ENCODE results near the gene ADRB1. TPM values are rescaled to one million over a fixed set of nuclear protein-coding genes. Genes with fewer than 3 reads are reported as not detected.

The ADRB1 gene
- not detected for polyA plus RNA-seq (2013, experiment 1 of 4)
- not detected for polyA plus RNA-seq (2013, experiment 2 of 4)
- not detected for polyA plus RNA-seq (2013, experiment 3 of 4)
- polyA plus RNA-seq (2013, experiment 4 of 4): not detected

GRCh38 chr10:114043532-114044246 is at the start of gene ADRB1:
Gene ADRB1, plus strand, starts transcription at chr10:114043866. Its CDS starts 267 bp downstream, at chr10:114044133.
- Histone ChIP-seq H3K4me3 (ENCODE audit: insufficient read depth, low read depth, low read length) (peak within 1 kb of the TSS; percentile 36), H3K27me3 (ENCODE audit: control insufficient read depth, insufficient read depth, low read length, poor library complexity, severe bottlenecking) (peaks cover 96% of the 10 kb centered on the region), H3K4me1 (ENCODE audit: control insufficient read depth, insufficient read depth, low read length) (peaks cover 3% of the 10 kb centered on the region), H3K9me3 (ENCODE audit: control insufficient read depth, low read length) (no peaks in the 10 kb centered on the region), H3K27ac (ENCODE audit: insufficient read depth, low read depth, low read length, poor library complexity, severe bottlenecking) (no peak within 1 kb of the TSS), H3K36me3 (ENCODE audit: control insufficient read depth, insufficient read depth, low read length) (no peaks in the 10 kb centered on the region)
- WGBS, 2 experiments: 1% methylated on average over 90 of the region's 90 CpGs

- Histone ChIP-seq H3K4me3 (ENCODE audit: insufficient read depth, low read depth, low read length) (no peak overlapping the region), H3K27ac (ENCODE audit: insufficient read depth, low read depth, low read length, poor library complexity, severe bottlenecking) (no peak overlapping the region), H3K36me3 (ENCODE audit: control insufficient read depth, insufficient read depth, low read length) (no peaks in the 10 kb centered on the region), H3K9me3 (ENCODE audit: control insufficient read depth, low read length) (no peaks in the 10 kb centered on the region), H3K4me1 (ENCODE audit: control insufficient read depth, insufficient read depth, low read length) (no peaks in the 10 kb centered on the region), H3K27me3 (ENCODE audit: control insufficient read depth, insufficient read depth, low read length, poor library complexity, severe bottlenecking) (no peaks in the 10 kb centered on the region)
- 94 to 100% methylated on average over 2 of the region's 2 CpGs for WGBS, 2 experiments
These were observed 48.5 kb upstream of the ADRB1 start for GRCh38 chr10:113995201-113995600.

GRCh38 chr10:113997428-113997827 is 46.2 kb upstream of the ADRB1 start:
- no peaks in the 10 kb centered on the region for H3K9me3 ChIP-seq (ENCODE audit: control insufficient read depth, low read length)
- no peak overlapping the region for H3K4me3 ChIP-seq (ENCODE audit: insufficient read depth, low read depth, low read length)
- no peaks in the 10 kb centered on the region for H3K4me1 ChIP-seq (ENCODE audit: control insufficient read depth, insufficient read depth, low read length)
- 76 to 78% methylated on average over 8 of the region's 8 CpGs for whole genome bisulfite sequencing, 2 experiments
- H3K27ac ChIP-seq (ENCODE audit: insufficient read depth, low read depth, low read length, poor library complexity, severe bottlenecking): no peak overlapping the region
- no peaks in the 10 kb centered on the region for H3K27me3 ChIP-seq (ENCODE audit: control insufficient read depth, insufficient read depth, low read length, poor library complexity, severe bottlenecking)
- H3K36me3 ChIP-seq (ENCODE audit: control insufficient read depth, insufficient read depth, low read length): no peaks in the 10 kb centered on the region

- Histone ChIP-seq H3K27ac (ENCODE audit: insufficient read depth, low read depth, low read length, poor library complexity, severe bottlenecking) (no peak overlapping the region), H3K4me3 (ENCODE audit: insufficient read depth, low read depth, low read length) (no peak overlapping the region), H3K9me3 (ENCODE audit: control insufficient read depth, low read length) (no peaks in the 10 kb centered on the region), H3K27me3 (ENCODE audit: control insufficient read depth, insufficient read depth, low read length, poor library complexity, severe bottlenecking) (no peaks in the 10 kb centered on the region), H3K36me3 (ENCODE audit: control insufficient read depth, insufficient read depth, low read length) (no peaks in the 10 kb centered on the region), H3K4me1 (ENCODE audit: control insufficient read depth, insufficient read depth, low read length) (no peaks in the 10 kb centered on the region)
- WGBS, 2 experiments: 93 to 95% methylated on average over 5 of the region's 5 CpGs
These were observed 44.1 kb upstream of the ADRB1 start for GRCh38 chr10:113999531-113999930.

- 94 to 95% methylated on average over 6 of the region's 6 CpGs for WGBS, 2 experiments
- H3K36me3 ChIP-seq (ENCODE audit: control insufficient read depth, insufficient read depth, low read length): no peaks in the 10 kb centered on the region
- H3K4me3 ChIP-seq (ENCODE audit: insufficient read depth, low read depth, low read length): no peak overlapping the region
- H3K27ac ChIP-seq (ENCODE audit: insufficient read depth, low read depth, low read length, poor library complexity, severe bottlenecking): no peak overlapping the region
- no peaks in the 10 kb centered on the region for H3K4me1 ChIP-seq (ENCODE audit: control insufficient read depth, insufficient read depth, low read length)
- H3K9me3 ChIP-seq (ENCODE audit: control insufficient read depth, low read length): no peaks in the 10 kb centered on the region
- H3K27me3 ChIP-seq (ENCODE audit: control insufficient read depth, insufficient read depth, low read length, poor library complexity, severe bottlenecking): no peaks in the 10 kb centered on the region
These were observed 43.1 kb upstream of the ADRB1 start for GRCh38 chr10:114000457-114001010.

GRCh38 chr10:114002422-114002821 is 41.2 kb upstream of the ADRB1 start:
- Histone ChIP-seq H3K4me3 (ENCODE audit: insufficient read depth, low read depth, low read length) (no peak overlapping the region), H3K4me1 (ENCODE audit: control insufficient read depth, insufficient read depth, low read length) (no peaks in the 10 kb centered on the region), H3K9me3 (ENCODE audit: control insufficient read depth, low read length) (no peaks in the 10 kb centered on the region), H3K36me3 (ENCODE audit: control insufficient read depth, insufficient read depth, low read length) (no peaks in the 10 kb centered on the region), H3K27me3 (ENCODE audit: control insufficient read depth, insufficient read depth, low read length, poor library complexity, severe bottlenecking) (no peaks in the 10 kb centered on the region), H3K27ac (ENCODE audit: insufficient read depth, low read depth, low read length, poor library complexity, severe bottlenecking) (no peak overlapping the region)
- 79 to 81% methylated on average over 7 of the region's 7 CpGs for WGBS, 2 experiments

GRCh38 chr10:114003161-114003941 is 40.3 kb upstream of the ADRB1 start:
- WGBS, 2 experiments: 89 to 91% methylated on average over 8 to 9 of the region's 9 CpGs
- Histone ChIP-seq H3K4me3 (ENCODE audit: insufficient read depth, low read depth, low read length) (no peak overlapping the region), H3K27me3 (ENCODE audit: control insufficient read depth, insufficient read depth, low read length, poor library complexity, severe bottlenecking) (no peaks in the 10 kb centered on the region), H3K4me1 (ENCODE audit: control insufficient read depth, insufficient read depth, low read length) (no peaks in the 10 kb centered on the region), H3K36me3 (ENCODE audit: control insufficient read depth, insufficient read depth, low read length) (no peaks in the 10 kb centered on the region), H3K27ac (ENCODE audit: insufficient read depth, low read depth, low read length, poor library complexity, severe bottlenecking) (no peak overlapping the region), H3K9me3 (ENCODE audit: control insufficient read depth, low read length) (no peaks in the 10 kb centered on the region)

GRCh38 chr10:114009281-114009996 is 34.2 kb upstream of the ADRB1 start:
- Histone ChIP-seq H3K9me3 (ENCODE audit: control insufficient read depth, low read length) (no peaks in the 10 kb centered on the region), H3K27me3 (ENCODE audit: control insufficient read depth, insufficient read depth, low read length, poor library complexity, severe bottlenecking) (no peaks in the 10 kb centered on the region), H3K4me1 (ENCODE audit: control insufficient read depth, insufficient read depth, low read length) (no peaks in the 10 kb centered on the region), H3K4me3 (ENCODE audit: insufficient read depth, low read depth, low read length) (no peak overlapping the region), H3K36me3 (ENCODE audit: control insufficient read depth, insufficient read depth, low read length) (no peaks in the 10 kb centered on the region), H3K27ac (ENCODE audit: insufficient read depth, low read depth, low read length, poor library complexity, severe bottlenecking) (no peak overlapping the region)
- whole genome bisulfite sequencing, 2 experiments: 91 to 97% methylated on average over 5 of the region's 5 CpGs

- H3K4me1 ChIP-seq (ENCODE audit: control insufficient read depth, insufficient read depth, low read length): no peaks in the 10 kb centered on the region
- no peak overlapping the region for H3K27ac ChIP-seq (ENCODE audit: insufficient read depth, low read depth, low read length, poor library complexity, severe bottlenecking)
- no peak overlapping the region for H3K4me3 ChIP-seq (ENCODE audit: insufficient read depth, low read depth, low read length)
- 71 to 83% methylated on average over 2 of the region's 2 CpGs for WGBS, 2 experiments
- no peaks in the 10 kb centered on the region for H3K36me3 ChIP-seq (ENCODE audit: control insufficient read depth, insufficient read depth, low read length)
- no peaks in the 10 kb centered on the region for H3K9me3 ChIP-seq (ENCODE audit: control insufficient read depth, low read length)
- no peaks in the 10 kb centered on the region for H3K27me3 ChIP-seq (ENCODE audit: control insufficient read depth, insufficient read depth, low read length, poor library complexity, severe bottlenecking)
These were observed 33.4 kb upstream of the ADRB1 start for GRCh38 chr10:114010316-114010715.

Data from ectodermal cell (in vitro differentiated cells).